ENCODE measurements around the gene CLEC18B. TPM values are rescaled to one million over a fixed set of nuclear protein-coding genes. Genes with fewer than 3 reads are reported as not detected.

The CLEC18B gene
- total RNA-seq, 1 experiment from 2014 or later: 2.1 TPM

- H3K4me2 ChIP-seq (ENCODE audit: low read length): no peak overlapping the region
- TF ChIP-seq ZFX (IDR thresholded peaks at IDR 0.05) (no peak), POLR2A (IDR thresholded peaks at IDR 0.05; ENCODE audit: borderline replicate concordance, extremely low read depth, insufficient read depth, insufficient read length) (no peak), CBX3 (IDR thresholded peaks at IDR 0.05; ENCODE audit: low read depth) (no peak)
- TF ChIP-seq, protein P1, sequence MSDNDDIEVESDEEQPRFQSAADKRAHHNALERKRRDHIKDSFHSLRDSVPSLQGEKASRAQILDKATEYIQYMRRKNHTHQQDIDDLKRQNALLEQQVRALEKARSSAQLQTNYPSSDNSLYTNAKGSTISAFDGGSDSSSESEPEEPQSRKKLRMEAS (IDR thresholded peaks at IDR 0.05): no peak
- H3K9me2 ChIP-seq (ENCODE audit: insufficient read depth): no peaks in the 10 kb centered on the region
- H2AFZ ChIP-seq (ENCODE audit: low read depth, low read length, poor library complexity, severe bottlenecking): no peak overlapping the region
- BruUV-seq (replicated peaks): TSS peak; percentile 23
- no peak overlapping the region for H3K27ac ChIP-seq (ENCODE audit: low read depth, low read length)
- no peaks in the 10 kb centered on the region for H3K27me3 ChIP-seq (ENCODE audit: insufficient read depth, low read length)
- POLR2A ChIA-PET: no interaction called here
- H3K36me3 ChIP-seq (ENCODE audit: control insufficient read depth in 1 of 2, insufficient read depth in 2 of 2, low read length in 2 of 2): peaks cover 21 to 31% of the 10 kb centered on the region in 2 experiments; a peak in 3 of 4 replicates
- peaks cover 35 to 68% of the 10 kb centered on the region in 2 experiments for H3K4me1 ChIP-seq (ENCODE audit: control insufficient read depth in 1 of 2, insufficient read depth in 2 of 2, low read length in 2 of 2)
- H4K20me1 ChIP-seq (ENCODE audit: insufficient read depth): no peaks in the 10 kb centered on the region
- ATAC-seq: no peak
- H3K9ac ChIP-seq (ENCODE audit: low read length): no peak overlapping the region
- no peak for DNase-seq (ENCODE audit: low read depth, low spot score)
- RAD21 ChIA-PET (ENCODE audit: low non-redundant PET in 1 of 2, low total read pairs in 2 of 2, uncharacterized antibody in 2 of 2, unreplicated experiment in 2 of 2): no interaction called here
- H3K9me3 ChIP-seq (ENCODE audit: control insufficient read depth in 1 of 2, insufficient read depth in 1 of 2, low read depth in 1 of 2, low read length in 2 of 2): no peaks in the 10 kb centered on the region
- 0 out of 2 replicates have a peak, but pooled peaks cover 5% of the 10 kb centered on the region for H3K79me2 ChIP-seq (ENCODE audit: insufficient read depth, low read length)
- intact Hi-C loops (cut with micrococcal nuclease): no loop called here
- CTCF ChIA-PET: no interaction called here
- H3K4me3 ChIP-seq (replicated peaks in 1 of 2; ENCODE audit: low read depth in 1 of 2, low read length in 2 of 2): no peak overlapping the region
Measured at GRCh38 chr16:74451951-74452758, 30.9 kb upstream of the CLEC18B start.

DNA sequence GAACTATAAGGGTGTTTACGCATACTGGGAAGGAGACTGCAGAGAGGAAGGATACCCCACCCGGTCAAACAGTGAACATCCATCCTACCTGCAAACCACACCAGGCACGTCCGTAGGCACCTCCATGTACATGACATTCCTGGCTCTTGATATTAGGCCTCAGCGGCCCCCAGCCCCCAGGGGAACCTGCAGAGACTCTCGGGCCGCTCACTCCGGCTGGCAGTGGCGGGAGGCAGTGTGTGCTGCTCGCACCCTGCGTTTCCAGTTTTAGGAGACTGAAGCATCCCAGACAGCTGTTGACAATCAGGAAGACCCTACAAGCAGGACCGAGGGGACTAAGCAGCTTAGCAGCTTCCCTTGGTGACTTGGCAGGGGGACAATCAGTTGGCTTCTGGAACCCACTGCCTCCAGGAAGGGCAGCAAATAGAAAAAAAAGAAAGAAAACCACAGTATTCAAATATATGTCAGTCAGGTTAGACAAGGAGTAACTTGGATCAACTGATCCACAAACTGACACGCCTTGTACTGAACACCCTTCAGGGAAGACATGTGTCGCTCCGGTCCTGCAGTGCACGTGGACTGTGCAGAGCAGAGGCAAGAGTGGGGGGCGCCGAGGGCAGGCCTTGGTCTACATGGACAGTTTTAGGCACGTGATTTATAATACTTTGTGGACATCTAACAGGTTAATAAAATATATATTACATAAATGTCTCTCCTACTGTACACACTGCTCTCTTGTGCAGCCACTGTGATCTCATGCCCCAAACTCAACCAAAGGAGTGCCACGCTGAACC, 29.9 kb upstream of the CLEC18B start:
- ChIA-PET RAD21 (ENCODE audit: low non-redundant PET in 1 of 2, low total read pairs in 2 of 2, uncharacterized antibody in 2 of 2, unreplicated experiment in 2 of 2) (no interaction called here), CTCF (no interaction called here), POLR2A (no interaction called here)
- no peak overlapping the region for H3K9ac ChIP-seq (ENCODE audit: low read length)
- TF ChIP-seq YY1 (IDR thresholded peaks at IDR 0.05; ENCODE audit: extremely low read depth, insufficient replicate concordance, low read depth, low read length) (no peak), FOSL1 (IDR thresholded peaks at IDR 0.05; ENCODE audit: low read depth) (no peak), SRF (IDR thresholded peaks at IDR 0.05; ENCODE audit: low read depth) (no peak), POLR2AphosphoS5 (IDR thresholded peaks at IDR 0.05; ENCODE audit: low read depth, low read length) (no peak), ZFX (IDR thresholded peaks at IDR 0.05) (no peak), EGR1 (IDR thresholded peaks at IDR 0.05; ENCODE audit: low read depth) (no peak), SP1 (IDR thresholded peaks at IDR 0.05; ENCODE audit: low read depth) (no peak), ELF1 (IDR thresholded peaks at IDR 0.05; ENCODE audit: borderline replicate concordance, low read depth) (no peak), EZH2phosphoT487 (IDR thresholded peaks at IDR 0.05; ENCODE audit: borderline replicate concordance) (no peak), JUND (IDR thresholded peaks at IDR 0.05) (no peak)
- TF ChIP-seq, protein P2, sequence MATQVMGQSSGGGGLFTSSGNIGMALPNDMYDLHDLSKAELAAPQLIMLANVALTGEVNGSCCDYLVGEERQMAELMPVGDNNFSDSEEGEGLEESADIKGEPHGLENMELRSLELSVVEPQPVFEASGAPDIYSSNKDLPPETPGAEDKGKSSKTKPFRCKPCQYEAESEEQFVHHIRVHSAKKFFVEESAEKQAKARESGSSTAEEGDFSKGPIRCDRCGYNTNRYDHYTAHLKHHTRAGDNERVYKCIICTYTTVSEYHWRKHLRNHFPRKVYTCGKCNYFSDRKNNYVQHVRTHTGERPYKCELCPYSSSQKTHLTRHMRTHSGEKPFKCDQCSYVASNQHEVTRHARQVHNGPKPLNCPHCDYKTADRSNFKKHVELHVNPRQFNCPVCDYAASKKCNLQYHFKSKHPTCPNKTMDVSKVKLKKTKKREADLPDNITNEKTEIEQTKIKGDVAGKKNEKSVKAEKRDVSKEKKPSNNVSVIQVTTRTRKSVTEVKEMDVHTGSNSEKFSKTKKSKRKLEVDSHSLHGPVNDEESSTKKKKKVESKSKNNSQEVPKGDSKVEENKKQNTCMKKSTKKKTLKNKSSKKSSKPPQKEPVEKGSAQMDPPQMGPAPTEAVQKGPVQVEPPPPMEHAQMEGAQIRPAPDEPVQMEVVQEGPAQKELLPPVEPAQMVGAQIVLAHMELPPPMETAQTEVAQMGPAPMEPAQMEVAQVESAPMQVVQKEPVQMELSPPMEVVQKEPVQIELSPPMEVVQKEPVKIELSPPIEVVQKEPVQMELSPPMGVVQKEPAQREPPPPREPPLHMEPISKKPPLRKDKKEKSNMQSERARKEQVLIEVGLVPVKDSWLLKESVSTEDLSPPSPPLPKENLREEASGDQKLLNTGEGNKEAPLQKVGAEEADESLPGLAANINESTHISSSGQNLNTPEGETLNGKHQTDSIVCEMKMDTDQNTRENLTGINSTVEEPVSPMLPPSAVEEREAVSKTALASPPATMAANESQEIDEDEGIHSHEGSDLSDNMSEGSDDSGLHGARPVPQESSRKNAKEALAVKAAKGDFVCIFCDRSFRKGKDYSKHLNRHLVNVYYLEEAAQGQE (IDR thresholded peaks at IDR 0.05; ENCODE audit: low read depth): no peak
- H3K36me3 ChIP-seq (ENCODE audit: control insufficient read depth in 1 of 2, insufficient read depth in 2 of 2, low read length in 2 of 2): peaks cover 16 to 28% of the 10 kb centered on the region in 2 experiments; a peak in 3 of 4 replicates
- H4K20me1 ChIP-seq (ENCODE audit: insufficient read depth): no peaks in the 10 kb centered on the region
- intact Hi-C loops (cut with micrococcal nuclease): no loop called here
- H3K4me1 ChIP-seq (ENCODE audit: control insufficient read depth in 1 of 2, insufficient read depth in 2 of 2, low read length in 2 of 2): peaks cover 35 to 60% of the 10 kb centered on the region in 2 experiments
- ATAC-seq (no peak), DNase-seq (ENCODE audit: low read depth, low spot score) (no peak)
- H3K4me2 ChIP-seq (ENCODE audit: low read length): peak overlapping the region; percentile 63; the same call in 1 of the 2 replicates
- H3K9me3 ChIP-seq (ENCODE audit: control insufficient read depth in 1 of 2, insufficient read depth in 1 of 2, low read depth in 1 of 2, low read length in 2 of 2): no peaks in the 10 kb centered on the region
- 0 out of 2 replicates have a peak, but pooled peaks cover 5% of the 10 kb centered on the region for H3K79me2 ChIP-seq (ENCODE audit: insufficient read depth, low read length)
- no peaks in the 10 kb centered on the region for H3K27me3 ChIP-seq (ENCODE audit: insufficient read depth, low read length)
- no peak overlapping the region for H2AFZ ChIP-seq (ENCODE audit: low read depth, low read length, poor library complexity, severe bottlenecking)
- no TSS peak for BruUV-seq (replicated peaks)
- no peaks in the 10 kb centered on the region for H3K9me2 ChIP-seq (ENCODE audit: insufficient read depth)
- H3K27ac ChIP-seq (ENCODE audit: low read depth, low read length): peak overlapping the region; percentile 74
- no peak overlapping the region for H3K4me3 ChIP-seq (replicated peaks in 1 of 2; ENCODE audit: low read depth in 1 of 2, low read length in 2 of 2)

All from HCT116 (cell line).